HG03442 (cell line): Measurements from ENCODE around the gene MAK.
"Not testable (repeated sequence)": the region's sequence is repeated elsewhere in the genome, so short reads cannot be mapped to it uniquely, and the experiment has no call there.

ENCODE experiments used
- ATAC-seq: cut with Tn5 transposase; IDR thresholded peaks from one replicate; pipeline ENCODE4 v1.9.1; 2021; ENCODE audit warnings: mild to moderate bottlenecking, moderate library complexity; ENCODE audit not compliant: unreplicated experiment

The MAK gene, protein sequence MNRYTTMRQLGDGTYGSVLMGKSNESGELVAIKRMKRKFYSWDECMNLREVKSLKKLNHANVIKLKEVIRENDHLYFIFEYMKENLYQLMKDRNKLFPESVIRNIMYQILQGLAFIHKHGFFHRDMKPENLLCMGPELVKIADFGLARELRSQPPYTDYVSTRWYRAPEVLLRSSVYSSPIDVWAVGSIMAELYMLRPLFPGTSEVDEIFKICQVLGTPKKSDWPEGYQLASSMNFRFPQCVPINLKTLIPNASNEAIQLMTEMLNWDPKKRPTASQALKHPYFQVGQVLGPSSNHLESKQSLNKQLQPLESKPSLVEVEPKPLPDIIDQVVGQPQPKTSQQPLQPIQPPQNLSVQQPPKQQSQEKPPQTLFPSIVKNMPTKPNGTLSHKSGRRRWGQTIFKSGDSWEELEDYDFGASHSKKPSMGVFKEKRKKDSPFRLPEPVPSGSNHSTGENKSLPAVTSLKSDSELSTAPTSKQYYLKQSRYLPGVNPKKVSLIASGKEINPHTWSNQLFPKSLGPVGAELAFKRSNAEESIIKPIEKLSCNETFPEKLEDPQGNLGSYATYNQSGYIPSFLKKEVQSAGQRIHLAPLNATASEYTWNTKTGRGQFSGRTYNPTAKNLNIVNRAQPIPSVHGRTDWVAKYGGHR

DNA sequence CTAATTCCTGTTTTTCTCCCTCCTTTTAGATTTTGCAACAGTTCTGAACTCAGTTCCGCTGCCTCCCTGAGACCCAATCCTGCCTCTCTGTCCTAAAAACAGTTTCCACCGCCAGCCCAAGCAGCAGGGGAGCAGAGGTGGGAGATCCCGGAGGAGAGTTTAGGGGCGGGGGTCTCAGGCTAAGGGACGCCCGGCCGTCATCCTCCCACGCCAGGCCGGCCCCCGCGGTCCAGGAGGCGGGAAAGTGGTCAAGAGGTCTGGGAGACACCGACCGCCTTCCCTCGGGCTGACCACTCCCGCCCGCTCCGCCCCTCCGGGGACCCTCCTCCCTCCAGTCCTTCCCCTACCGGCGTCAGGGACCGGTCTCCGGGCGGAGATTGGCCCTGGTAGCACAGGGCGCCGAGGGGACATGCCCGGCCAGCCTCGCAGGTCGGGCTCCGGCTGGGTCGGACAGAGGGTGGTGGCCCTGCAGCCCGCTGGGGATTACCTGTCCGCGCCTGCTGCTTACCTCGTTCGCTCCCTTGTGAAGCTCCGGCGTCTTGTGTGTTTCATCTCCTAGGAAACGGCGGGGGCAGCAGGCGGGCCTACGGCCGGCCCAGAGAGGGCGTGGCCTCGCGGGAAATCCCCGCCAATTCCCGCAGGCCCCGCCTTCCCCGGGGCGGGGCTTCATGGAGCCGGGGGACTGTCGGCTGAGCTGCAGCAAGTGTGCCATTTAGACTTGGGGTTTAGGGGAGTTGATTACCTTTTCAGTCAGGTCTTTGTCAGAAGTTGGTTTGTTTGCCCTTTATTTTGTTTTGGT is at the start of gene MAK:
Gene MAK, minus strand, starts transcription at position 545 of the 799 bp plus-strand sequence. CDS start 7,891 bp downstream, outside the sequence.
- ATAC-seq = peak; percentile 85

- no peak for ATAC-seq
These were observed 48.6 kb upstream of the MAK start, which contains the start of gene SYCP2L for GRCh38 chr6:10886691-10887502. SYCP2L (plus strand) TSS chr6:10887052; CDS start chr6:10887127, 75 bp downstream.

DNA sequence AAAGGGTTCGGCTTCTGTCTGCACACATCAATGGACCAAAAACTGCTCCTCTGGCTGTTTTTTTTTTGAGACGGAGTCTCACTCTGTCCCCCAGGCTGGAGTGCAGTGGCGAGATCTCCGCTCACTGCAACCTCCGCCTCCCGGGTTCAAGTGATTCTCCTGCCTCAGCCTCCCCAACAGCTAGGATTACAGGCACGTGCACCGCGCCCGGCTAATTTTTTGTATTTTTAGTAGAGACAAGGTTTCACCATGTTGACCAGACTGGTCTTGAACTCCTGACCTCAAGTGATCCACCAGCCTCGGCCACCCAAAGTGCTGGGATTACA is 48.0 kb upstream of the MAK start:
- ATAC-seq = not testable (repeated sequence)

DNA sequence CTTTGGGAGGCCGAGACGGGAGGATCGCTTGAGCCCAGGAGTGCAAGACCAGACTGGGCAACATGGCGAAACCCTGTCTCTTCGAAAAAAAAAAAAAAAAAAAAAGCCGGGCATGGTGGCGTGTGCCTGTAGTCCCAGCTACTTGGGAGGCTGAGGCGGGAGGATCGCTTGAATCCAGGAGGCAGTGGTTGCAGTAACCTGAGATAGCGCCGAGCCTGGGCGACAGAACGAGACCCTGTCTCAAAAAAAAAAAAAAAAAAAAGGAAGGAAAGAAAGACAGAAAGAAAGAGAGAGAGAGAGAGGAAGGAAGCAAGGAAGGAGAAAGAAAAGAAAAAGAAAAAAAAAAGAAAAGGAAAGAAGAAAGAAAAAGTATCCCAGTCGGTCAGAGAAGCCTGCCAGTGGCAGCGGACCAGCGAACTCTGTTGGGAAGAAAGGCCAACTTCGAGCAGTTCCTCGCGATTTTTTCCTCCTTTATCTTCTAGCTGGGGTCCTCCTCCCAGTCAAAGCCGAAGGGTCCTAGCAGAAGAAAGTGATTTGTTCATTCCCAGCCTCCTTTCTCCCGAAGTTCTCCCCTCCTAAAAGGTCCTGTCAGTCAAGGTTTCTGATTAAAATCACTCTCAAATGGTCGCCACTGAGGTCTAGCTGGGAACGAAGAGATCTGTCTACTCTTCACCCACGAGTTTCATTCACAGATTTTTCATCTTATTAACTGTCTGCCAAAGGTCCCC is 46.1 kb upstream of the MAK start:
- no peak for ATAC-seq

GRCh38 chr6:10883312-10884244 is 45.2 kb upstream of the MAK start:
- ATAC-seq = no peak

GRCh38 chr6:10882657-10883171 is 44.4 kb upstream of the MAK start:
- ATAC-seq = no peak

DNA sequence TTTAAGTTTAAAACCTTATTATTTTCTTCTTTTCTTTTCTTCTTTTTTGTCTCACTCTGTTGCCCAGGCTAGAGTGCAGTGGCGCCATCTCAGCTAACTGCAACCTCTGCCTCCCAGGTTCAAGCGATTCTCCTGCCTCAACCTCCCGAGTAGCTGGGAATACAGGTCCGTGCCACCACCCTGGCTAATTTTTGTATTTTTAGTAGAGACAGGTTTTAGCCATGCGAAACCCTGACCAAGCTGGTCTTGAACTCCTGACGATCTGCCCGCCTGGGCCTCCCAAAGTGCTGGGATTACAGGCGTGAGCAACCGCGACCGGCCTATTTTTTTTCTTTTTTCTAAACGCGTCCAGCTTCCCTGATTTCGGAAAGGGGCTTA is 43.9 kb upstream of the MAK start:
- not testable (repeated sequence) for ATAC-seq

- no peak for ATAC-seq
These were observed 42.0 kb upstream of the MAK start for GRCh38 chr6:10880366-10880765.

DNA sequence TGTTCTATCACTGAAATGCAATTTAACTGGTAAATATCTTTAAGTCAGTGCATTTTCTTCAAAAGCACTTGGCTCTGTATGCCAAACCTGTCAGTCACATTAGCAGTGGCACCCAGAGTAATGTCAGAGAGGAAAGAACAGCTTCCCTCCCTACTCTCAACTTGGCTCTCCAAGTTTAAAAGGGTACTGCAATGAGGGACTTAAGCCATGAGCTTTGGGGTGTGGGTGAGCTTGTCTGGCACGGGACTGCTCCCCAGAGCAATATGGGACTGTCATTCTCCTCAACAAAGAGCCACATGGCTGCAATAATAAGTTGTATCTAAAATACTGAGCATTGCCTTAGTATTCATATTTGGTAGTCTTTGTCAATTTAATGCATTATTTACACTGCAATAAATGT is 39.5 kb upstream of the MAK start:
- ATAC-seq = no peak

GRCh38 chr6:10877012-10877411 is 38.7 kb upstream of the MAK start:
- ATAC-seq = no peak

DNA sequence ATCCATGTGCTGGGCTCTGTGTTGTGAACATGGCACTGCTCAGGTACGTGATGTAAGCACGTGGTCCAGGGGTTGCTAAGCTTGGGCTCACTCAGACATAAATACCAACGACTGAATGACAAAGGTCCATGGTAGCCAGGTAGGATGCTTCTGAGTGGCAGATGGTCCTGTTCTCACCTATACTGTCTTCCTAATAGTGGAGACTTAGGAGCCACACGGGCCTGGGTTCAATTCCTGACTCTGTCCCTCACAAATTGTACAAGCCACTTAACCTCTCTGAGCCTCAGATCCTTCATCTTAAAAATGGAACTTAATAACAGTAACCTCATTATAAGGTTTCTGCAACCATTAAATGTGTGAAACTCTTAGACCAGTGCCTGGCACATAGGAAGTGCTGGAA is 36.7 kb upstream of the MAK start:
- ATAC-seq = no peak

DNA sequence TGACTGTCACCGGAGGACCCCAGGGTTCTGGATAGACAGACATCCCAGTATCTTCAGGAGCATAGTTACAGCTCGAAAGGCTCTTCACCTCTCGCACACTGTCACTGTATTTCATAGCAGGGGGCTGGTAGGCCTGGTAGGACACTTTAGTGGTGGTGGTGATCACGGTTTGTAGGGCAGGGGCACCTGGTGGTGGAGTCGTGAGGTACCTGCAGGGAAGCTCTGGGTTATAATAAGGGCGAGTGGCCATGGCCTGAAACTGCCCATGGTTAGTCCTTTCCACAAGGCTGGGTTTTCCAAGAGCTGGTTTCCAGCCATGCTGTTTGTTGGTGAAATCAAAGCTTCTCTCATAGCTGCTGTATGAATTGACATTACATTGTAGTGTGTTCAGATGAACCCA is 35.9 kb upstream of the MAK start:
- no peak for ATAC-seq

DNA sequence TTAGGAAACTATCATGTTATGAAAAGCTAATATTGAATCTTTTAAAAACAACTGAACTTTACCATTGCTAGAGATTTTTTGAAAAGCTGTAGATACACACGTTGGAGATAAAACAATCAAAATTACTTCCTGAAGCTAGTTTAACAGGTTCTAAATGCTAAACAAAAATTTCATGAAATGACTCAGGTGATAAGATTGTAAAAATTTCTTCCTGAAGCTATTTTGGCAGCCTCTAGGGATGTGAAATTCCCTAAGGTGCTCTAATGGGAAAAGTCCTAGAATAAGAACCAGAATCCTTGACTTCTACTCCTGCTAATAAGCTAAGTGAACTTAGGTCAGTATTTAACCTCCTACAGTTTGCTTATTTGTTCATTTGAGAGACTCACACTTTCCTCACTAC is 35.0 kb upstream of the MAK start:
- no peak for ATAC-seq

- no peak for ATAC-seq
These were observed 29.6 kb upstream of the MAK start for GRCh38 chr6:10867952-10868351.

DNA sequence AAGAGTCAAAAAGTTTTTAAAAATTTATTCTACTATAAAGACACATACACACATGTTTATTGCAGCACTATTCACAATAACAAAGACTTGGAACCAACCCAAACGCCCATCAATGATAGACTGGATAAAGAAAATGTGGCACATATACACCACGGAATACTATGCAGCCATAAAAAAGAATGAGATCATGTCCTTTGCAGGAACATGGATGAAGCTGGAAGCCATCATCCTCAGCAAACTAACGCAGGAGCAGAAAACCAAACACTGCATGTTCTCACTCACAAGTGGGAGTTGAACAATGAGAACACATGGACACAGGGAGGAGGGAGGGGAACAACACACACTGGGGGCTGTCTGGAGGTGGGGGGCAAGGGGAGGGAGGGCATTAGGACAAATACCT is 28.4 kb upstream of the MAK start:
- not testable (repeated sequence) for ATAC-seq

- not testable (repeated sequence) for ATAC-seq
These were observed 24.7 kb upstream of the MAK start for GRCh38 chr6:10863031-10863430.

DNA sequence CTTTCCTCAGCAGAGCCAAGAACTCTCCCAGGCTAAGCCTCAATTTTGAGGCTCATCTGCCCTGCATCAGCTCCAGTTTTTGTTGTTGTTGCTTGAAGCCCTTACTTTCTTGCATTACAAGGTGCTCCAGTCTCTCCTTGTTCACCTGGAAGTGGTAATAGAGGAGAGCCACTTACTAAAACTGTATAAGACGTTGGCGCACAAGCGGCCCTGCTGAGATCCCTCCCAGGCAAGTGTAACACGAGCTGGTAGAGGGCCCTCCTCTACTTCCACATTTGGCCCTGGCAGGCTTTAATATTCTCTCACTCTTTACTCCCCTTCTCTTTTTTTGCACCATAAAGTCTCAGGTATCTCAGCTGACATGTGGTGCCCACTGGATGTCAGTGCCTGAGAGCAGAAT is 24.0 kb upstream of the MAK start:
- no peak for ATAC-seq

DNA sequence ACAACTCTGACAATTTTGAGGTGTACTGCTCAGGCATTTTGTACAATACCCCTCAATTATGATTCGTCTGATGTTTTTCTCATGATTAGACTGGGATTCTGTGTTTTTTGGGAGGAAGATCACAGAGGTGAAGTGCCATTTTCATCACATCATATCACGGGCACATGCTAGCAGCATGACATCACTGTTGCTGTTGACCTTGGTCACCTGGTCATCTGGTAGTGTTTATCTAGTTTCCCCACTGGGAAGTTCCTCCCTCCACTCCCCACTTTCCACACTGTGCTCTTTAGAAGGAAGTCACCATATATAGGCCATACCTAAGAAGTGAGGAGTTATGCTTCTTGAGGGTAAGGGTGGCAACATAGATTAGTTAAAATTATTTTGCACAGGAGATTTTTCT is 22.7 kb upstream of the MAK start:
- no peak for ATAC-seq

DNA sequence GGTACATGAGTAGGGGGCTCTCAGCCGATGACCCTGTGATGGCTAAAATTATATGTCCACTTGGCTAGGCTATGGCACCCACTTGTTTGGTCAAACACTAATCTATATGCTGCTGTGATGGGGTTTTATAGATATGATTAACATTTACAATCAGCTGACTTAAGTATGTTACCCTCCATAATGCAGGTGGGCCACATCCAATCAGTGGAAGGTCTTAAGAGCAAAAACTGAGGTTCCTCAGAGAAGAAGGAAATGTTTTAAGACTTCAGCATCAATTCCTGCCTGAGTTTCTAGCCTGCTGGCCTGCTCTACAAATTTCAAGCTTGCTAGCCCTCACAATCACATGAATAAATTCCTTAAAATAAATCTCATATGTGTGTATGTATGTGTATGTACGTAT is 18.9 kb upstream of the MAK start:
- no peak for ATAC-seq
